Lung (tissue), 12 donors: ENCODE results near the gene RXRA. TPM values are rescaled to one million over a fixed set of nuclear protein-coding genes. Genes with fewer than 3 reads are reported as not detected.

ENCODE experiments used
- ATAC-seq: fragments of 200-7000 bp; cut with Tn5 transposase; one replicate; pipeline ENCODE4 v1.9.1; 2020; ENCODE audit warnings: moderate number of reproducible peaks; ENCODE audit not compliant: insufficient read depth, low FRiP score
- DNase-seq, 3 donors: peaks; one replicate each; pipeline ENCODE4 v3.0.0-alpha.2; 2013 to 2017
- H3K27ac ChIP-seq, 2 donors: one replicate each; pipeline ENCODE4 v1.5.1; 2013; ENCODE audit warnings: mild to moderate bottlenecking in 2 of 2, moderate library complexity in 2 of 2, control low read depth in 1 of 2, inconsistent platforms in 1 of 2, low read depth in 1 of 2, low read length in 1 of 2
- H3K27me3 ChIP-seq, 3 donors: one replicate each; pipeline ENCODE4 v1.5.1; 2013; ENCODE audit warnings: low read length in 2 of 3; ENCODE audit not compliant: control insufficient read depth in 3 of 3, insufficient read depth in 3 of 3
- H3K36me3 ChIP-seq, 4 donors: one replicate each; pipeline ENCODE4 v1.5.1; 2013; ENCODE audit warnings: low read length in 4 of 4, mild to moderate bottlenecking in 1 of 4, moderate library complexity in 1 of 4; ENCODE audit not compliant: control insufficient read depth in 4 of 4, insufficient read depth in 4 of 4
- H3K4me1 ChIP-seq, 5 donors: one replicate each; pipeline ENCODE4 v1.5.1; 2013; ENCODE audit warnings: low read length in 5 of 5, mild to moderate bottlenecking in 2 of 5, moderate library complexity in 1 of 5; ENCODE audit not compliant: control insufficient read depth in 5 of 5, insufficient read depth in 5 of 5
- H3K4me3 ChIP-seq: one replicate; pipeline ENCODE4 v1.5.1; 2013; ENCODE audit warnings: mild to moderate bottlenecking, control low read depth, moderate library complexity
- H3K9ac ChIP-seq, 2 donors: one replicate each; pipeline ENCODE4 v1.5.1; 2013; ENCODE audit warnings: low read length in 2 of 2, control low read depth in 1 of 2; ENCODE audit not compliant: insufficient read depth in 1 of 2
- H3K9me3 ChIP-seq, 4 donors: one replicate each; pipeline ENCODE4 v1.5.1; 2013; ENCODE audit warnings: low read length in 3 of 4, mild to moderate bottlenecking in 1 of 4, moderate library complexity in 1 of 4; ENCODE audit not compliant: control insufficient read depth in 4 of 4, insufficient read depth in 3 of 4
- WGBS, 2 donors: extraction: QIAGEN DNeasy Blood & Tissue Kit; methylation state at CpG; one replicate each; pipeline ENCODE4 v1.1.7; 2013; 5-methylcytosine and 5-hydroxymethylcytosine counted together
- polyA plus RNA-seq, 2 donors: library from polyadenylated mRNA; stranded (reverse); fragments of 200-250 nt; gene quantifications; one replicate each; pipeline ENCODE4 v1.2.1, GENCODE V29; 2013
- total RNA-seq, 2 donors: library from RNA; depleted of rRNA in 1 of 2; stranded (reverse); fragments of >200 nt in 1 of 2; gene quantifications; one replicate each; pipeline ENCODE4 v1.2.1, GENCODE V29; 2014 to 2021
- TF ChIP-seq, protein P1 (sequence below): IDR thresholded peaks from 2 replicates; pipeline ENCODE4 v1.5.1; 2012; ENCODE audit warnings: mild to moderate bottlenecking; ENCODE audit errors: control extremely low read depth, extremely low read depth
- donor health status: control.
- donor health status: control.
- donor health status: Bipolar disorder and iron deficiency.
- donor health status: healthy.
- donor health status: DM: yes; HTN: yes; CAD: no.

The RXRA gene
- total and polyA plus RNA-seq, 4 donors, result 24.2 to 85.2 (median 52.2) TPM

DNA sequence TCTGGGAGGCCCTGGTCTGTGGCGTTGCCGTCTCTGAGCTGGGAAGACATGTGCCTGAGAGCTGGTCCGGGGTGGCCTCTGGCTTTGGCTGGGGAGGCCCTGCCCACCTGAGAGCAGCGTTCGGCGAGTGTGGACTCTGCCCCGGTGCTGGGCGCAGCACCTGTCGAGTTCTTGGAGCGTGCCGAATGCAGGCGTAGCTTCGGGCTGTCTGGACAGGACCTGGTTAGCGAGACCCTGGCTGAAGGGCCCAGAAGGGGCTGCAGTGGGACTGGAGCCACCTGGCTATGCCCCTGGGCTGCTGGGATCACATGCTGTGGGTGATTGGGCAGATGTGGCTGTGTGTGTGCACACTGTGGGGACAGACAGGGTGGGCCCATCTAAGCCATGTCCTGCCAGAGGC lies 56.5 kb downstream of the RXRA start:
- no peaks in the 10 kb centered on the region for H3K27me3 ChIP-seq
- TF ChIP-seq, protein P1, sequence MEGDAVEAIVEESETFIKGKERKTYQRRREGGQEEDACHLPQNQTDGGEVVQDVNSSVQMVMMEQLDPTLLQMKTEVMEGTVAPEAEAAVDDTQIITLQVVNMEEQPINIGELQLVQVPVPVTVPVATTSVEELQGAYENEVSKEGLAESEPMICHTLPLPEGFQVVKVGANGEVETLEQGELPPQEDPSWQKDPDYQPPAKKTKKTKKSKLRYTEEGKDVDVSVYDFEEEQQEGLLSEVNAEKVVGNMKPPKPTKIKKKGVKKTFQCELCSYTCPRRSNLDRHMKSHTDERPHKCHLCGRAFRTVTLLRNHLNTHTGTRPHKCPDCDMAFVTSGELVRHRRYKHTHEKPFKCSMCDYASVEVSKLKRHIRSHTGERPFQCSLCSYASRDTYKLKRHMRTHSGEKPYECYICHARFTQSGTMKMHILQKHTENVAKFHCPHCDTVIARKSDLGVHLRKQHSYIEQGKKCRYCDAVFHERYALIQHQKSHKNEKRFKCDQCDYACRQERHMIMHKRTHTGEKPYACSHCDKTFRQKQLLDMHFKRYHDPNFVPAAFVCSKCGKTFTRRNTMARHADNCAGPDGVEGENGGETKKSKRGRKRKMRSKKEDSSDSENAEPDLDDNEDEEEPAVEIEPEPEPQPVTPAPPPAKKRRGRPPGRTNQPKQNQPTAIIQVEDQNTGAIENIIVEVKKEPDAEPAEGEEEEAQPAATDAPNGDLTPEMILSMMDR, result no peak
- H3K27ac ChIP-seq, result peak overlapping the region in 1 of 2 donors; percentile 11
- H3K4me1 ChIP-seq, result peaks cover 13 to 73% (median 46%) of the 10 kb centered on the region in 5 donors
- no peaks in the 10 kb centered on the region for H3K9me3 ChIP-seq
- DNase-seq, result no peak
- no peak overlapping the region for H3K4me3 ChIP-seq
- 82 to 86% methylated on average over 14 of the region's 14 CpGs for WGBS, 2 donors
- no peaks in the 10 kb centered on the region for H3K36me3 ChIP-seq
- H3K9ac ChIP-seq, result no peak overlapping the region
- no peak for ATAC-seq

DNA sequence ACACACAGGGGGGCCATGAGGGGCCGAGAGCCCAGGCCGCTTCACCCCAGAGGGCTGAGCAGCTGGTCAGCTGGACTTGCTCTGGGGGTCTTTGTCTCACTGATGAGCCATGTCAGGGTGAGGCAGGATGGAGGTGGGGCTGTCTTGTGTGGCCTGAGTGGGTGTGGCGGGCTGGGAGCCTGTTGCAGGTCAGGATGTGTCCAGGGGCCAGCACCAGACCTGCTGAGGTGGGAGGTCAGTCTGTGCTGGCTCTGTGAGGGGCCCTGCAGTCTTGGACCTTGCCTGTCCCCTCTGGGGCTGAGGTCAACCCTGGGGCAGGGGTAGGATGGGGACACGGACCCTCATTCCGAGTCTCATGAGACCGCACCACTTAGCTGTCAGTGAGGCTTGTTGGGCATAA lies 56.9 kb downstream of the RXRA start:
- Histone ChIP-seq H3K9ac (no peak overlapping the region), H3K4me1 (peaks cover 10 to 70% (median 44%) of the 10 kb centered on the region in 5 donors), H3K4me3 (no peak overlapping the region), H3K9me3 (no peaks in the 10 kb centered on the region), H3K36me3 (no peaks in the 10 kb centered on the region), H3K27ac (no peak overlapping the region), H3K27me3 (no peaks in the 10 kb centered on the region)
- DNase-seq (no peak), ATAC-seq (no peak)
- TF ChIP-seq, protein P1, result no peak
- 95 to 97% methylated on average over 6 of the region's 6 CpGs for WGBS, 2 donors

DNA sequence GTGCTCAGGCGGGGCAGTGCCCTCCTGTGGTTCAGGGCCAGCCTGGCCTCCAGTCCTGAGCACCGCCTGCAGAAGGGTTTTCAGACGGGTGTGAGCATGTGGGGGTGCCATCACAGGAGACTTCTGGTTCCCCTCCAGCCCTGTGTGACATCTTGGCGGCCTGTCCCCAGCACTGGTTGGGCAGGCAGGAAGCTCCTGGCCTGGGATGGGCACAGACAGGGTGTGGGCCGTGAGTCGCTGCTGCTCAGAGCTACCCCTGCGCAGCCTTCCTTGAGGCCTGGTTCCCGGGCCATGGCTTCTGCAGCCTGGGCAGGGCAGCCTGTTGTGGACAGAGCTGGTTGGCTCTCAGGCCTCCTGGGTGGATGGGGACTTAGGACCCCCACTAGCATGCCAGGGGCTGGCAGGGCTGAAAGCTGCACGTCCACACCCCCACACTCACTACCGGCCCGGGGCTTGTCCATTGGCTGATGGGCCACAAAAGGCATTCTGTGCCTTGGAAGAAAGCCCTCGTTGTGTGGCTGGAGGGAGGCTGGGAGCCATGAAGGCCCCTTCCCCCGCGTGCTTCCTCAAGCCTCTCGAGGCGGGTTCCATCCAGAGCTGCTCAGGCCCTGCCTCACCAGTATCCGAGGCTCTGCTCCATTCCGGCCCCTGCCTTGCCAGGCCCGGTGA lies 58.7 kb downstream of the RXRA start:
- peak overlapping the region in 1 of 2 donors; percentile 23 for H3K27ac ChIP-seq
- H3K4me1 ChIP-seq, result peaks cover 4 to 61% (median 48%) of the 10 kb centered on the region in 5 donors

More for the DNA sequence above, 58.7 kb downstream of the RXRA start:
- no peaks in the 10 kb centered on the region for H3K9me3 ChIP-seq
- no peaks in the 10 kb centered on the region for H3K36me3 ChIP-seq
- whole genome bisulfite sequencing, 2 donors, result 64 to 67% methylated on average over 19 of the region's 19 CpGs
- TF ChIP-seq, protein P1, result no peak
- peak in 2 of 3 donors; percentile 48 to 49 for DNase-seq
- H3K27me3 ChIP-seq, result no peaks in the 10 kb centered on the region
- H3K9ac ChIP-seq, result no peak overlapping the region
- ATAC-seq, result no peak
- H3K4me3 ChIP-seq, result no peak overlapping the region
